Measurements from ENCODE around the gene COX17.

Gene COX17

DNA sequence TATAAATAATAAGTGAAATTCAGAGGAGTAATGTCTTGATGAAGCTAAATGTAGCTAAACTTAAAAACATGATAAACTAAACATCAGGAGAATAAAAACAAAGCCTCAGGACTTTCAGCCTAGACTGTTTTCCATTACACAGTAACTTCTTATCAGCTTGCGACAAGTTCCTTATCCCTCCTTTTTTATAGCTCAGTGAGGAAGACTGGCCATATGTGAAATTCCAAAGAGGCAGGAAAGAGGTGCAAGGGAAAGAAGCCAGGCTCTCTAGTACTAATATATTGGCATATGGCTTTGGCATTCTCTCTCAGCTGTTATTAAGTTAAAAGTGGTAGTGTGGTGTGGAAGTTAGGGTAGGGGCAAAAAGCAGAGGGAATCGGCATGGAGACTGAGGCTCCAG, 4.4 kb downstream of the COX17 start:
- H3K4me3 ChIP-seq (ENCODE audit: low read depth, low read length): no peak overlapping the region

DNA sequence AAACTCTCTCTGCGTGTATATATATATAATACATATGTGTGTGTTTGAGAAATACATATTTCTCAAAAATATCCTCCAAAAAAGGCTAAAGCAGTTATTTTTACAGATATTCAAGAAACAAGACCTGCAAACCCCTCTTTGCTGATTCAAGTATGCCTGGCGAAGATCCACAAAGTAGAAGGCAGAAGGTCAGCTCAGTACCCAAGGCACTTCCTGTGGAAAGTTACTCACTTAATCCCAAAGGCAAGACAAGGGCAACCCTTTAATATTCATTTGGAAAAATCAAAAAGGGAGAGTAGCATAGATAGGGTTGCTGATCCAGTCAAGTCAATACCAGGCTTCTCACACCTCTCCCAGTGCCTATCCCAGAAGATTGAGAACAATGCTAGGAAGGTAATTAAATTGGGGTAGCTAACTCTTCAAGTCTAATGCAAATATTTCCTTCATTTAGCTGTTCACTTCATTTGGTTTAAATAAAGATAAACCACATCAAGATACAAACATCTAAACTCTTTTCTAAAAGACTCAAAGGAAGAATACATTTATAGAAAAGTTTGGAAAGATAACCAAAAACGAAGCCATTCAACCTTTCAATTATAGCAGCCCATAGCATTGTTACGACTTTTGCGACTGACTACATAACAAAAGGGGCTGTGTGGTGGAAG, 7.2 kb downstream of the COX17 start:
- no peak overlapping the region for H3K4me3 ChIP-seq (ENCODE audit: low read depth, low read length)
- TF ChIP-seq, protein P1, sequence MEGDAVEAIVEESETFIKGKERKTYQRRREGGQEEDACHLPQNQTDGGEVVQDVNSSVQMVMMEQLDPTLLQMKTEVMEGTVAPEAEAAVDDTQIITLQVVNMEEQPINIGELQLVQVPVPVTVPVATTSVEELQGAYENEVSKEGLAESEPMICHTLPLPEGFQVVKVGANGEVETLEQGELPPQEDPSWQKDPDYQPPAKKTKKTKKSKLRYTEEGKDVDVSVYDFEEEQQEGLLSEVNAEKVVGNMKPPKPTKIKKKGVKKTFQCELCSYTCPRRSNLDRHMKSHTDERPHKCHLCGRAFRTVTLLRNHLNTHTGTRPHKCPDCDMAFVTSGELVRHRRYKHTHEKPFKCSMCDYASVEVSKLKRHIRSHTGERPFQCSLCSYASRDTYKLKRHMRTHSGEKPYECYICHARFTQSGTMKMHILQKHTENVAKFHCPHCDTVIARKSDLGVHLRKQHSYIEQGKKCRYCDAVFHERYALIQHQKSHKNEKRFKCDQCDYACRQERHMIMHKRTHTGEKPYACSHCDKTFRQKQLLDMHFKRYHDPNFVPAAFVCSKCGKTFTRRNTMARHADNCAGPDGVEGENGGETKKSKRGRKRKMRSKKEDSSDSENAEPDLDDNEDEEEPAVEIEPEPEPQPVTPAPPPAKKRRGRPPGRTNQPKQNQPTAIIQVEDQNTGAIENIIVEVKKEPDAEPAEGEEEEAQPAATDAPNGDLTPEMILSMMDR (IDR thresholded peaks at IDR 0.05; ENCODE audit: low read depth, low read length): no peak

More for the DNA sequence above, 4.4 kb downstream of the COX17 start:
- TF ChIP-seq, protein P1 (IDR thresholded peaks at IDR 0.05; ENCODE audit: low read depth, low read length): no peak

GRCh38 chr3:119665954-119666559, 11.1 kb downstream of the COX17 start:
- TF ChIP-seq, protein P1 (IDR thresholded peaks at IDR 0.05; ENCODE audit: low read depth, low read length): no peak
- no peak overlapping the region for H3K4me3 ChIP-seq (ENCODE audit: low read depth, low read length)

- H3K4me3 ChIP-seq (ENCODE audit: low read depth, low read length): no peak overlapping the region
These were observed 12.3 kb downstream of the COX17 start for GRCh38 chr3:119664850-119665379.

GRCh38 chr3:119664370-119664769, 12.8 kb downstream of the COX17 start:
- TF ChIP-seq, protein P1 (IDR thresholded peaks at IDR 0.05; ENCODE audit: low read depth, low read length): no peak
- H3K4me3 ChIP-seq (ENCODE audit: low read depth, low read length): no peak overlapping the region

More at GRCh38 chr3:119664850-119665379, 12.3 kb downstream of the COX17 start:
- TF ChIP-seq, protein P1 (IDR thresholded peaks at IDR 0.05; ENCODE audit: low read depth, low read length): no peak

- TF ChIP-seq, protein P1 (IDR thresholded peaks at IDR 0.05; ENCODE audit: low read depth, low read length): no peak
- no peak overlapping the region for H3K4me3 ChIP-seq (ENCODE audit: low read depth, low read length)
These were observed 13.3 kb downstream of the COX17 start for GRCh38 chr3:119663885-119664284.
